HPDE6-E6E7 (cell line): ENCODE results near the gene NR2C2AP.
"Not testable (repeated sequence)": the region's sequence is repeated elsewhere in the genome, so short reads cannot be mapped to it uniquely, and the experiment has no call there.

Experiments used
- DNase-seq: peaks from one replicate; pipeline ENCODE4 v3.0.0; 2011; ENCODE audit warnings: missing footprints; ENCODE audit errors: extremely low spot score

Gene NR2C2AP

GRCh38 chr19:19203012-19203856 lies at the start of gene NR2C2AP:
Gene NR2C2AP (minus strand): TSS chr19:19203414. CDS start chr19:19203060, 354 bp downstream.
- peak; percentile 97 for DNase-seq

- no peak for DNase-seq
Measured at GRCh38 chr19:19250196-19250801, 47.1 kb upstream of the NR2C2AP start.

- no peak for DNase-seq
Measured at GRCh38 chr19:19240476-19240875, 37.3 kb upstream of the NR2C2AP start.

- no peak for DNase-seq
Measured at GRCh38 chr19:19239675-19240074, 36.5 kb upstream of the NR2C2AP start.

- no peak for DNase-seq
Measured at GRCh38 chr19:19238126-19238894, 35.1 kb upstream of the NR2C2AP start.

GRCh38 chr19:19236173-19236572 lies 33.0 kb upstream of the NR2C2AP start:
- DNase-seq = no peak

- no peak for DNase-seq
Measured at GRCh38 chr19:19234220-19234816, 31.1 kb upstream of the NR2C2AP start.

GRCh38 chr19:19232261-19232721 lies 29.1 kb upstream of the NR2C2AP start:
- DNase-seq = no peak

GRCh38 chr19:19230999-19231398 lies 27.8 kb upstream of the NR2C2AP start:
- no peak for DNase-seq

- no peak for DNase-seq
Measured at GRCh38 chr19:19229701-19230100, 26.5 kb upstream of the NR2C2AP start.

- DNase-seq = no peak
Measured at GRCh38 chr19:19227217-19227616, 24.0 kb upstream of the NR2C2AP start.

- no peak for DNase-seq
Measured at GRCh38 chr19:19226663-19227062, 23.4 kb upstream of the NR2C2AP start.

GRCh38 chr19:19226204-19226603 lies 23.0 kb upstream of the NR2C2AP start:
- DNase-seq = no peak

GRCh38 chr19:19224852-19225494 lies 21.8 kb upstream of the NR2C2AP start:
- peak; percentile 73 for DNase-seq

- DNase-seq = no peak
Measured at GRCh38 chr19:19224150-19224851, 21.1 kb upstream of the NR2C2AP start.

- DNase-seq = no peak
Measured at GRCh38 chr19:19223636-19224035, 20.4 kb upstream of the NR2C2AP start.

- no peak for DNase-seq
Measured at GRCh38 chr19:19223060-19223459, 19.8 kb upstream of the NR2C2AP start.

GRCh38 chr19:19221000-19221399 lies 17.8 kb upstream of the NR2C2AP start:
- DNase-seq = not testable (repeated sequence)

- no peak for DNase-seq
Measured at GRCh38 chr19:19218911-19219310, 15.7 kb upstream of the NR2C2AP start.

- no peak for DNase-seq
Measured at GRCh38 chr19:19217099-19217498, 13.9 kb upstream of the NR2C2AP start.

GRCh38 chr19:19215792-19216191 lies 12.6 kb upstream of the NR2C2AP start:
- no peak for DNase-seq
